ENCODE measurements around the gene SLC4A9. TPM values are rescaled to one million over a fixed set of nuclear protein-coding genes. Genes with fewer than 3 reads are reported as not detected.

The SLC4A9 gene, protein sequence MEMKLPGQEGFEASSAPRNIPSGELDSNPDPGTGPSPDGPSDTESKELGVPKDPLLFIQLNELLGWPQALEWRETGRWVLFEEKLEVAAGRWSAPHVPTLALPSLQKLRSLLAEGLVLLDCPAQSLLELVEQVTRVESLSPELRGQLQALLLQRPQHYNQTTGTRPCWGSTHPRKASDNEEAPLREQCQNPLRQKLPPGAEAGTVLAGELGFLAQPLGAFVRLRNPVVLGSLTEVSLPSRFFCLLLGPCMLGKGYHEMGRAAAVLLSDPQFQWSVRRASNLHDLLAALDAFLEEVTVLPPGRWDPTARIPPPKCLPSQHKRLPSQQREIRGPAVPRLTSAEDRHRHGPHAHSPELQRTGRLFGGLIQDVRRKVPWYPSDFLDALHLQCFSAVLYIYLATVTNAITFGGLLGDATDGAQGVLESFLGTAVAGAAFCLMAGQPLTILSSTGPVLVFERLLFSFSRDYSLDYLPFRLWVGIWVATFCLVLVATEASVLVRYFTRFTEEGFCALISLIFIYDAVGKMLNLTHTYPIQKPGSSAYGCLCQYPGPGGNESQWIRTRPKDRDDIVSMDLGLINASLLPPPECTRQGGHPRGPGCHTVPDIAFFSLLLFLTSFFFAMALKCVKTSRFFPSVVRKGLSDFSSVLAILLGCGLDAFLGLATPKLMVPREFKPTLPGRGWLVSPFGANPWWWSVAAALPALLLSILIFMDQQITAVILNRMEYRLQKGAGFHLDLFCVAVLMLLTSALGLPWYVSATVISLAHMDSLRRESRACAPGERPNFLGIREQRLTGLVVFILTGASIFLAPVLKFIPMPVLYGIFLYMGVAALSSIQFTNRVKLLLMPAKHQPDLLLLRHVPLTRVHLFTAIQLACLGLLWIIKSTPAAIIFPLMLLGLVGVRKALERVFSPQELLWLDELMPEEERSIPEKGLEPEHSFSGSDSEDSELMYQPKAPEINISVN
- total RNA-seq (not detected in 2 replicates), polyA plus RNA-seq (not detected in 2 replicates), polyA minus RNA-seq (not detected in 2 replicates), Bru-seq, nascent RNA (percentile 9 among the genes with signal in this experiment), BruChase-seq, experiment 1, labeled RNA remaining after a 6-hour chase (percentile 3 among the genes with signal in this experiment), BruChase-seq, experiment 2, labeled RNA remaining after a 2-hour chase (not detected)
- 0.06 TPM in 1 of 2 replicates, not detected in the other for polyA plus RNA-seq (2011; cell fraction: cytosol; rRNA removed)
- polyA plus RNA-seq (2011; cell fraction: nucleus; rRNA removed) = 0.09 and 0.22 TPM in 2 replicates
- polyA plus RNA-seq (2012) = not detected in 2 replicates
- not detected for polyA minus RNA-seq (2011; cell fraction: cytosol; rRNA and poly(A)+ RNA removed)
- polyA minus RNA-seq (2011; cell fraction: nucleus; rRNA and poly(A)+ RNA removed) = not detected in 2 replicates
- long read RNA-seq = 0 reads

DNA sequence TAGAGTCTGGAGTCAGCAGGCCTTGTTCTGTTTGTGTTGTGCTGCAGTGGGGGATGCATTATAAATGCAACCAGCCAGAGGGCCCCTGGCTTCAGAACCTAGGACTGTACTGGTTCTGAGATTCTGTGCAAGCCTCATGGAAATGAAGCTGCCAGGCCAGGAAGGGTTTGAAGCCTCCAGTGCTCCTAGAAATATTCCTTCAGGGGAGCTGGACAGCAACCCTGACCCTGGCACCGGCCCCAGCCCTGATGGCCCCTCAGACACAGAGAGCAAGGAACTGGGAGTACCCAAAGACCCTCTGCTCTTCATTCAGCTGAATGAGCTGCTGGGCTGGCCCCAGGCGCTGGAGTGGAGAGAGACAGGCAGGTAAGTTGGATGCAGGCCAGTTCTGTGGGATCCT lies at the start of gene SLC4A9:
Gene SLC4A9 (plus strand): TSS at position 94 of the 400 bp plus-strand sequence. CDS start 43 bp downstream, at position 137.
- ChIA-PET CTCF (interaction anchor here (0.7 to 4.9 kb wide), 11 partner anchors 8 to 360 kb away, joined by 3 to 112 read pairs (median 6); partner anchors contain the start of gene HBEGF), POLR2A (no interaction called here)
- TF ChIP-seq FOS (IDR thresholded peaks at IDR 0.05; ENCODE audit: borderline replicate concordance, insufficient read depth, low read length) (no peak), MYC (IDR thresholded peaks at IDR 0.05; ENCODE audit: low read depth, low read length) (no peak), EZH2 (IDR thresholded peaks at IDR 0.05; ENCODE audit: borderline replicate concordance, low read depth, low read length, severe bottlenecking) (no peak), JUN (IDR thresholded peaks at IDR 0.05; ENCODE audit: borderline replicate concordance, insufficient read depth, insufficient read length, low read depth) (no peak), POLR2A (IDR thresholded peaks at IDR 0.05; ENCODE audit: low read depth, low read length) (no peak)
- no peaks in the 10 kb centered on the region for H3K36me3 ChIP-seq (ENCODE audit: control insufficient read depth in 2 of 2, extremely low read depth in 1 of 2, insufficient read depth in 2 of 2, low read length in 2 of 2)
- no peak within 1 kb of the TSS for H3K27ac ChIP-seq (ENCODE audit: insufficient read depth, low read depth, low read length)
- no peak within 1 kb of the TSS for H2AFZ ChIP-seq (ENCODE audit: low read depth, low read length)
- BruUV-seq (replicated peaks) = no TSS peak
- DNase-seq (ENCODE audit: low read depth, low spot score) (no peak), FAIRE-seq (no peak)
- no peaks in the 10 kb centered on the region for H3K79me2 ChIP-seq (ENCODE audit: control insufficient read depth, insufficient read depth, low read length)
- intact Hi-C loops (cut with micrococcal nuclease) = no loop called here
- peaks cover 3% of the 10 kb centered on the region for H3K4me1 ChIP-seq (ENCODE audit: control insufficient read depth, extremely low read depth, insufficient read depth, low read length)
- no peaks in the 10 kb centered on the region for H3K9me3 ChIP-seq (replicated peaks; ENCODE audit: control insufficient read depth, insufficient read depth, low read length)
- dilution Hi-C loops (cut with MboI; ENCODE audit: extremely low pct_ligation_motif_present, low sequenced_read_pairs) = no loop called here
- H3K4me2 ChIP-seq (ENCODE audit: insufficient read depth, low read length) = no peak within 1 kb of the TSS
- H3K27me3 ChIP-seq (ENCODE audit: control insufficient read depth in 2 of 2, insufficient read depth in 2 of 2, low read length in 2 of 2) = no peaks in the 10 kb centered on the region
- no peak within 1 kb of the TSS for H3K9ac ChIP-seq (replicated peaks; ENCODE audit: extremely low read depth, insufficient read depth, low read length)
- no peaks in the 10 kb centered on the region for H4K20me1 ChIP-seq (replicated peaks; ENCODE audit: control insufficient read depth, extremely low read depth, insufficient read depth, low read length)
- H3K4me3 ChIP-seq (replicated peaks in 1 of 3; ENCODE audit: insufficient read depth in 1 of 3, low read depth in 1 of 3, low read length in 3 of 3) = no peak within 1 kb of the TSS
- no peaks in the 10 kb centered on the region for H3K9me1 ChIP-seq (replicated peaks; ENCODE audit: control insufficient read depth, extremely low read depth, insufficient read depth, low read length)
